DND-41 (cell line): ENCODE data around the gene KY.

Experiments
- CTCF ChIP-seq: IDR thresholded peaks from 2 replicates; pipeline ENCODE4 v1.5.1; 2012; ENCODE audit warnings: borderline replicate concordance, low read length, moderate library complexity, mild to moderate bottlenecking; ENCODE audit not compliant: poor library complexity, severe bottlenecking; ENCODE audit errors: extremely low read depth
- EZH2 ChIP-seq: IDR thresholded peaks from 3 replicates; pipeline ENCODE4 v1.6.1; 2012; ENCODE audit warnings: borderline replicate concordance, low read depth, mild to moderate bottlenecking, moderate library complexity, low read length, inconsistent platforms; ENCODE audit not compliant: severe bottlenecking

- TF ChIP-seq CTCF (no peak), EZH2 (no peak)
Observed at GRCh38 chr3:134624537-134625287, 26.1 kb downstream of the KY start.
